ENCODE results near the gene PABPC3.

The PABPC3 gene

DNA sequence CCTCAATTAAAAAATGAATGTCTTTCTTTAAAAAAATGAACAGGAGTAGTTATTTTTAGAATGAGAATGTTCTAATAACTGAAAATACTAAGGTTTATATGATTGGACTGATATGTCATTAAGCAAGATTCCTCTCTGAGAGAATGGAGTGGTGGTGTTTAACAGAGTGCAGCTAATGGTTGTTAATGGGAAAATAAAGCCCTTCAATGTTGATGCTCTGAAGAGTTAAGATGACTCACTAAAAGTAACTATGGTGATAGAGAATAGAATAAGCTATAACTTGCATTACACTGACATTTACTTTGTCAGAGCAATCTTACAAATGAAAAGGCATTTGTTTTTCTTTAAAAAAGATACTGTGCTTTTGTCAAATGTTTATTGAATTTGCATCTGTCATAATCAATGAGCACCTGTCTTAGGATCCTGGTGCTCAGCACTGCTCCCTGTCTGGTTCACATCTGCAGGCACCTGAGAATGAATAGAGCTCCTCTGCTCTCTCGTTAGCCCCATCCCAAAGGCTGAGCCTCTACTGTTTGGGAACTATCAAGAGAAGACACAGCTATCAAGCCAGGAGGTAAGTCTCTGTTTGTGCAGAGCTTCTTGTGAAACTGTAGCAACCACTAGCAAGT, 15.1 kb downstream of the PABPC3 start:
- DNase-seq (ENCODE audit: low spot score) = no peak
- no peak for FAIRE-seq

DNA sequence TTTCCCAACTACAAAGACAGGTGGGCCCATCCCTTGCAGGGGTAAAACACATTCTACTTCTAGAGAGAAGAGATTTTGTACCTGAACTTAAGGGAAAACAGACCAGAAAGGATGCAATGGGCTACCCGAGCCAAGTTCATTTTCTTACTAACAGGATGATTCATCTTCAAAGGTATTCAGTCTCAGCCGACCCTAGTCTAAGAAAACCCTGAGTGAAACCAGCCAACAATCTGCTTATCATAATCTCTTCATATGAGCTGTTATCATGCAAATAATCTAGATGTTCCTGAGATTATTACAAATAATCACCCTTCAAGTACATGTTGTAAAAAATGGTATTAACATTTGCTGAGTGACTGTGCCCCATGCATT, 15.6 kb downstream of the PABPC3 start:
- DNase-seq (ENCODE audit: low spot score) (no peak), FAIRE-seq (no peak)

DNA sequence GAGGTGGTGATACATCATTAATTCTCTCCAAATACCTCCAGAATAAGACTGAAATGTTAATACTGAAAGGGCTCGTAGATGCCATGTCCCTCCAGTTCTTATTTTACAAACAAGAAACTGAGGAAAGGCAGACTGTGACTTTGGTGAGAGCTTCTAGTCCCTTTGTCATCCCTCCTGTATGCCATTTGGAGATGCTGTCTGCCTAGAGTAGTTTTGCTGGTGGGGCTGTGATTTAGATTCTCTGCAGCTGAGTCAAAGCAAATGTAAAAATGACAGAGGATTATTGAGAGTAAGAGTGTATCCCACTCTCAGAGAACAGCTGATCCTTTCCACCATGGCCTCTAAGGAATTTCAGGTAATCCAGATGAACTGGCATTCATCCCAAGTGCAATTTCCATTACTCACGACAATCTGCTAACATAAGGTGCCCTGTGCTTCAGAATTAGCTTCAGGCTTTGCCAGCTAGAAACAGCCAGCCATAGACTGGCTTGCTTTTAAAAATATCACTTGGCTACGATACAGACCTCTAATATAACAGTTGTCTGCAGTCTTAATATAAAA, 16.8 kb downstream of the PABPC3 start:
- no peak for FAIRE-seq
- no peak for DNase-seq (ENCODE audit: low spot score)

DNA sequence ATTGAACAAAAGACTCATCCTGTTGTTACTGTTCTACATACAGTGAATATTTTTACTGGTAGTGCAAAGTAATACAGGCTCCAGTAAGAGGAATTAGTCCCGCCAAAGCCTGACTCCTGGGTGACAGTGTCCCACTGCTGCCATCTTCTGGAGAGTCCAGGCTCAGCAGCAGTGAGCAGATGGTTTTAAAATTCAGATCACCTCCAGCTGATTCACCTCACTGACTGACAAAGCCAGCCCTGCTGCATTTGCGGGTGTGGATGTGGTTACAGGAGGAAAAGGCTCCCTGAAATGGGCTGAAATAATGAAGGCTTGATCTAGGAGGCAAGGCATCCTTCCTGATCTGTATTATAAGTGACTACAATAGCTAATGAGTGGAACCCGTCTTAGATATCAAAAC, 18.3 kb downstream of the PABPC3 start:
- peak; percentile 40 for FAIRE-seq
- peak; percentile 55 for DNase-seq (ENCODE audit: low spot score)

GRCh38 chr13:25116044-25116443, 20.1 kb downstream of the PABPC3 start:
- FAIRE-seq = no peak

GRCh38 chr13:25117312-25117711, 21.4 kb downstream of the PABPC3 start:
- DNase-seq (ENCODE audit: low spot score) = no peak
- no peak for FAIRE-seq

More at GRCh38 chr13:25116044-25116443, 20.1 kb downstream of the PABPC3 start:
- no peak for DNase-seq (ENCODE audit: low spot score)

DNA sequence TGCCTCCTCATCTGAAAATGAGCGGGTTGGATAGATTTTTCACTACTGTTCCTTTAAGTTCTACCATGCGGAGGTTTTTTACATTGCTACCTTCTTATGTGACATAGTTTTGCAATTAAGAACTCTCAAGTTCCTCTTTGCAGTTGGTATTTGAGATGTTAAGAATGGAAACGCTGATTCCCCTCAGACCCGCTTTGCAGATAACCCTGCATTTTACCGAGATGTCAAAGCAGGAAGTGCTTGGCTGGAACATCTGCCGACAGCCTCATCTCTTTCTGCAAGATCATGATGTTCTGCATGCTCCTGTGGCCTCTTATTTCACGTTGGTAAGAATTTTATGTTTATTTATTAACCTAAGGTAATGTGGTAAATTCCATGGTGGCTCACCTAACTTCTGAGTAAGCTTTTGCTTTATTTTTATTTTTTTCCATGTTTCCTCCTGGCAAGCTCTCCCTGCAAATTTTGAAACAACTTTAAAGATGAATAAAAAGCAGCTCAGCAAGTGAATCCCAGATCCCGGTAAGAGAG, 22.5 kb downstream of the PABPC3 start:
- FAIRE-seq (no peak), DNase-seq (ENCODE audit: low spot score) (no peak)

- FAIRE-seq (no peak), DNase-seq (ENCODE audit: low spot score) (no peak)
Observed at GRCh38 chr13:25130944-25131343, 35.0 kb downstream of the PABPC3 start.

DNA sequence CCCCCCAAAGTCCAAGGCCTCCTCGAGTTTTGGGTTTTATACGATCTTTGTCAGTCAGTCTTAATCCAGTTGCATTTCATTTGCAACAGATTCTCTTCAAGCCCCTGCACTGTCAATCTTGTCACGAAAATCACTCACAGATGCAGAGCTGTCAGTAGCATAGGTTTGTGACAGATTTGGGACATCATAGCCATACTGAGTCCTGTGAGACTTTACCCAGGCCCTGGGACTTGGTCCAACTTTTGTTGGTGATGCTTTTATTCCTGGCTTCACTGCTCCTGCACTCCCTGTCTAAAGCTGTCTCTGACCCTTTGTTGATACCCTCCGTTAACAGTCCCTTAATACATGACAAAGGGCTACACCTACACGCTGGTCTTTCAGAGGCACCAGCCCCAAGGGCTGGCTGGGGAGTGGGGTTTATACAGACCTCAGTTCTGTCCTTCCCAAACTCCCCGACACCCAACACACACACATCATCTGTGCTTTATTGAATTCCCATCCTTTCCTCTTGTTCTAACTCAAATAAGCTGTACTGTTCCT, 36.0 kb downstream of the PABPC3 start:
- no peak for DNase-seq (ENCODE audit: low spot score)
- FAIRE-seq = no peak

DNA sequence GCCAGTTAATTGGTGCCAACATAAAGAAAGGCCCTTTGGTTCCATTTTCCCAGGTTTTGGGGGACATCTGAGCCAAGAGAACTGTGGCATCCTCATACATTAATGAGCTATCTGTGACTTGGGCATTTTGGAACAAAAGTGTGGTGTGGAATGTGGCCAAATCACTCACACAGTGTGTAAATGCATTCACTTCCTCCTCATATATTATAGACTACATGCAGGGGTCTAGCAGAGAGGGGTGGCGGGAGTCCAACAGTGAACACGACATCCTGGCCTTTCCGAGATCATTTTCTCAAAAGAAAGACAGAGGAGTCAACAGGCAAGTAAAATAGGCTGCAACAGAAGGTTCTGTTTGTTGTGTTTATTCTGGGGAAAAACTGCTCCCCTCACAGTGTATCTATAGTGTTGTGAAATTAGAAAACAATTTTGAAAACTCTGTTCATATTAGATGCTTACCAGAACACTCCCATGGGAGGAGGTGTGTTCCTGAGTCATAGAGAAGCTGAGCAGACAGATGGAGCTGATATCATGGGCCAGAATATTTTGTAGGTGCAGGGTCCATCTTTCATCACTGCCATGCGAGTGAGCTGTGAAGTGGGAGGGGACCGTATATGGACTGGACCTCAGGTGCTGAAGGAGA, 36.9 kb downstream of the PABPC3 start:
- FAIRE-seq (no peak), DNase-seq (ENCODE audit: low spot score) (no peak)

DNA sequence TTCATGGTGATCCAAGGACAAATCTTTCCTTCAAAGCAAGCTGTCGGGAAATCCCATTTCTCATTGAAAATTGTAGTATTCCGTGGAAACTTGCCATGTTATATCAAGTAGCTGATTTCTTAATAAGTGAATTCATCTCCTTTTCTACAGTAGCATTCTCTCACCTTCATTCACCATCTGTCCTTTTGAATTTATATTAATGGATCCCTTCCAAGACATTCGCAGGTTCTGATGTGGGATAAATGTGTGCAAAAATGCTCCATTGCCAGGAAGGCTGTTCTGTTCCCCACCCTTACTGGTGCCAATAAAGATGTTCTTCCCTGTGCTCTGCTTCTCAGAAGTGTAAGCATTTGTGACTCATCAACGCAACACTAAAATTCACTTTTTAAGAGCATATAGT, 40.0 kb downstream of the PABPC3 start:
- DNase-seq (ENCODE audit: low spot score) (no peak), FAIRE-seq (no peak)

GRCh38 chr13:25136880-25137787, 41.2 kb downstream of the PABPC3 start:
- FAIRE-seq = no peak
- DNase-seq (ENCODE audit: low spot score) = no peak

DNA sequence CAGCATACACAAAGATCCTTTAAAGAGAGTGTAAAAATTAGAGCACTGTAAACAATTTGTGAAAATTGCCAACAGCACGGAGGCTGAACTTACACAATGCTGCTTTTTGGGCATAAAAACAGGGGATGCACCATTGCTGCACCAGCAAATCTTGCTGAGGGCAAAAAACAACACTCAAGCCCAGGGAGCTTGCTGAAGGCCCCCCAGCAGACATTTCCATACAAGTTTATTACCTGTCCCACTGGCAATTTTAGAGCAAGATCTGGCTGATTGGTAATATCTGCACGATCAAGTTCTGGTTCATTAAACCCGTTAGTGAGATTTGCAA, 41.8 kb downstream of the PABPC3 start:
- DNase-seq (ENCODE audit: low spot score) (no peak), FAIRE-seq (no peak)

- no peak for FAIRE-seq
Observed at GRCh38 chr13:25141042-25141441, 45.1 kb downstream of the PABPC3 start.

GRCh38 chr13:25143706-25144105, 47.8 kb downstream of the PABPC3 start:
- FAIRE-seq (no peak), DNase-seq (ENCODE audit: low spot score) (no peak)

More at GRCh38 chr13:25141042-25141441, 45.1 kb downstream of the PABPC3 start:
- DNase-seq (ENCODE audit: low spot score) = no peak

DNA sequence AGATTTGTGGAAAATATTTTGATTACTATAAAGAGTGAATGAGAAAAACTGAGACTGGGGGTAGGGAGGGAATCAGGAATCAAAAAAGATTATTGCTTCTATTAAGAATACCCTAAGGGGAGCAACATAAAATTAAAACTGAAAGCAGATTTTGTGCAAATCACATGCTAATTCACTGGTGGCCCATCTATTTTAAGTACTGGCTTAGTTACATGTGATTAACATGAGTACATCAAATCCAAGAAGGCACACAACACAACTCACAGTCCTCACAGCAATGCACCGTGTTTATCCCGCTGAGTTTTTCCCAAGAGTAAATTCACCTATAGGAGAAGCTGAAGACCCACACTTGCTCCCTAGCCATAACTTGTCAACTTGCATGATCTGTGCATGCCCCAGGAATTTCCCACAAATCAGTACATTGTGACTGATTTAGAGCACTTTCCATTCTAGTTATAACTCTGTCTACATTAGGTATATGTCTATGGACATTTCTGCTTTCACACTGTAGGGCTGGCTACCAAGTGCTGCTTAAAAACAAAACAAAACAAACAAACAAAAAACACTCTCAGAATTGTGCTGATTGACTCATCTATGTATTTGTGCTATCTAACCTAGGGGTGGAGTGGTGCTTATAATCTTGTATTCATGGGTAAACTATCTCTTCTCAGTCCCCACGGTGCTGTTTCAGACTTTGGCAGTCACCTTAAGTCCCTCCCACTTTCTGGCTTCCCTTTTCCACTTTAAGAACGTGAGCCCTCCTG, 51.9 kb downstream of the PABPC3 start:
- no peak for DNase-seq (ENCODE audit: low spot score)
- no peak for FAIRE-seq

- FAIRE-seq = no peak
- no peak for DNase-seq (ENCODE audit: low spot score)
Observed at GRCh38 chr13:25148402-25148771, 52.5 kb downstream of the PABPC3 start.
